CD1c-positive myeloid dendritic cell (primary cell): ENCODE results near the gene MTSS2.

ENCODE experiments used
- DNase-seq: peaks from one replicate; pipeline ENCODE4 v3.0.0-alpha.2; 2016; ENCODE audit errors: extremely low spot score

MTSS2 gene

DNA sequence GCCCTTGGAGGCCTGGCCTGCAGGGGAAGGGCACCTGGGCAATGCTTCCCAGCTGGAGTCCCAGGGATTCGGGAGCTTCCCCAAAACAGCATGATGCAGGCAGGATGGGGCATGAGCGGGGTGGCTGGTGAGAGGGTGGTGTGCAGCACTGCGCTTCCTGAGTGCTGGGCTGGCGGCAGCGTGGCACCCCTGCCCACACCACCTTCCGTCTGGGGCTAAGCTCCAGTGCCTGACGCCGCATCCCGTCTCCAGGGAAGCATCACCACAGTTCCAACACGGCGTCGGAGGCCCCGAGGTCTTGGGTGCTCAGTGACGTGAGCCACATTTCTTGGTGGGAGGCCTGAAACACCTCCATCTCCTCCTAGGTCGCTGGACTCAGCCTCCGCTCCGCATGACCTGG lies 13.8 kb upstream of the MTSS2 start:
- DNase-seq = no peak

DNA sequence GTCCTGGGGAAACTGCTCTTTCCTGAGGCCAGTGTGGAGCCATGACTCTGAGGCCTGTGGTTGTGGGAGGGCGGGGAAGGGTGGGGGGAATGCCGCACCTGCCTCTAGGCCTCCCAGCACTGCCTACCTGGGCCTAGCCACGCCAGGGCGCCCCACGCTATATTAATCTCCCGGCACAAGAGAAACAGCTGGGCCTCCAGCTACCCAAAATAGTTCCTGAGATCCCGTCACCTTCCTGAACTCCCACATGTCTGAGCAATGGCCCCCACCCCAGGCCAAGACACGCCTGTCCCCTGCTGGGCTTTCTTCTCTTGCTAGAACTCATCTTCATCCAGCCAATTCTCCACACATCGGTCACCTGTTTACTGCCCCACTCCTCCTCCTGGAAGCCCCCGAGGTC lies 13.0 kb upstream of the MTSS2 start:
- no peak for DNase-seq

DNA sequence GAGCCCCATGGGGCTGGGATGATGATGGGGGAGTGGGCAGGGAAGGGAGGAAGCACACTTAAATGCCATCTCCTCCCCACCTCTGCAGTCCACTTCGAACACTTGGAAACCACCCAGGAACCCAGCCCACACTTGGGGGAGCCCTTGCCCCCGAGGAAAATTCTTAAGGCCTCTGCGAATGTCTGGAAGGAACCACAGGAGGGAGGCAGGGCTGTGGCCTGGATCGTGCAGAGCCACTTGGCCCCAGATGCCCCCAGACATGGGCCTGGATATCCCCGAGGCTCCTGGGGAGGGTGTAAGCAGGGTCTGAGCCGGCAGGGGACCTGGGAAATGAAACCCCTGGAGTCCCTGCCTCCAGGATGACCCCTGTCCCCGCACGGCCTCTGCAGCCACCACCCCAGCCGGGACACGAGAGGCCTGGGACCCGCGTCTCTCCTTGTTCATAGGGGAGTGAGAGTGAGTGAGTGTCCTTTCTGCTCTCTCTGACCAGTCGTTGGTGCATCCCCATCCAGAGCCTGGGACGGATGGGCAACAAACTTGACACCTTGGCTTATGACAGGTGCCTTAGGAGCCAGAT lies 11.8 kb upstream of the MTSS2 start:
- DNase-seq = no peak

DNA sequence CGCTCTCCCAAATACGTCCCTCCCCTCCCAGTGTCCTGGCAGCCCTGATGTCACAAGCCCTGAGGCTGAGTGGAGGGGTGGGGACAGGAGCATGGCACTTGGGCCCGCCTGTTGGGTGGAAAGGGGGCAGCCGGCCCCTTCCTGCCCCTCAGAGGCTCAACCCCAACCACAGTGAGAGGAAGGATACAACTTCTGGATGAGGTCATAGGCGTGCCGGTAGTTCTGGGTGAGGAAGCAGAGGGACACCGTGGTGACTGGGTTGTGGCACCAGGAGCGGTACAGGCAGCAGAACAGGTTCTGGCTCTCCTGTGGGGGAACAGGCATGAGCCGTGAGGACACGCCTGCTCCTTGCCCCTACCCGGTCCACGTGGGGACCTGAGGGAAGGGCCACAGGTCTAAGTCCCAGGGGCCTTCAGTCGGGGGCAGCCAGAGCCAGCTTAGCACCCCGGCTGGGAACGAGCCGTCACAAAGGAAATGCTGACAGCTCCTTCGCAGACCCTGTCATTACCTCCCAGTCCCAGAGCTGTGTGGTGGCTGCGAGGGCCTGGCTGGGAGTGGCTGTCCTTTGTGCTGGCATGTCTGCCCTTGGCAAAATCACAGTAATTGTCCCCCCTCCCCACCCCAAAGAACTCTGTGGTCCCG lies 11.2 kb upstream of the MTSS2 start:
- no peak for DNase-seq

DNA sequence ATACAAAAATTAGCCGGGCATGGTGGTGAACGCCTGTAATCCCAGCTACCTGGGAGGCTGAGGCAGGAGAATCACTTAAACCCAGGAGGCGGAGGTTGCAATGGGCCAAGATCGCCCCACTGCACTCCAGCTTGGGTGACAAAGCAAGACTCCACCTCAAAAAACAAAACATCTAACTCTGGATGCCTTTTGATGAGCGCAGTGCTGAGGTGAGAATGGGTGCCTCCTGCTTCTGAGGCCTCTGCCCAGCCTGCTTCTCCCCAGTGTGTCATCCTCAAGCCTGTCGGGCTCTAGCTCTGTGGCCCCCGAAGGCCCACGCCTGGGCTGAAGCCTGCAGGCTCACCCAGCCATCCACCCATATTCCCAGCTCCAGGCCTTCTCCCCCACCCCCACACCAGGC lies 10.5 kb upstream of the MTSS2 start:
- DNase-seq = no peak

DNA sequence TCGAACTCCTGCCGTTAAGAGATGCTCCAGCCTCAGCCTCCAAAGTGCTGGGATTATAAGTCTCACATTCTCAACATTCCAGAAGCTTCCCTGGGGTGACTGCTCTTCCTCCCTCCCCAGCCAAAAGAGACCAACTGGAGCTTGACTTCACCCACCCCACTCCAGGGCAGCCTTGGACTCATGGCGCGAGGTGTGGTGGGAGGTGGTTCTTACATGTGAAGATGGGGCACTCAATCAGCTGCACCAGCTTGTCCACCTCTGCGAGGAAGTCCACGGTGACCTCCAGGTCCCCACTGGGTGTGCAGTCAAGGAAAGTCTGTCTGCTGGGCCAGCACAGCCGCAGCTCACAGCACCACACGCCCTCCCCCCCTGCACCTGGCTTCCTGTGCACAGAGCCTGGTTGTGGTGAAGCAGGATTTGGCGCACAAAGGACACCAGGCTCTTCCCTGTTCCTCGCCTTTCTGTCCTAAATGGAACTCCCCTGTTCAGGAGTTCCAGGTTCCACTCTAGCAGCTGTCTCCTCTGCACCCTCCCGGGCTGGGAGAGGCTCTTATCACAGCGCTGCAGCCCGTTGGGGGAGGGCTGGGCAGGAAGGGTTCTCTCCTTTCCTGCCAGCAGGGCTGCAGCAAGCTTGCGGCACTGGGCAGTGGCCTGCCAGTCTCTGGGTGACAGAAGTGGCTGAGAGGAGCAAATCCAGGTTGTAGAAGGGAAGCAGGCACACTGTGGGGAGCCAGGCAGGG lies 9.6 kb upstream of the MTSS2 start:
- no peak for DNase-seq

DNA sequence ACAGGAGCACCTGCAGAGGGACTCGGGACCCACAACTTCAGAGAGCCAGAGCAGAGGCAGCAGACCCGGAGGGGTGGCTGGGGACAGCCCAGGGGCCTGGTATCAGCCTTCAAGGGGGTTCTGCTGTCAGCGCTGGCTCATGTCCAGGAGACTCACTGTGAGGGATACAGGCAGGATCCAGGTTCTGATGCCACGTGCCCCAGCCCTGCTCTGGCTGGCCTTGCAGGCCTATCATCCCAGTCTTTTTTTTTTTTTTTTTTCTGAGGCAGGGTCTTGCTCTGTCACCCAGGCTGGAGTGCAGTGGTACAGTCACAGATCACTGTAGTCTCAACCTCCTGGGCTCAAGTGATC lies 9.0 kb upstream of the MTSS2 start:
- no peak for DNase-seq

DNA sequence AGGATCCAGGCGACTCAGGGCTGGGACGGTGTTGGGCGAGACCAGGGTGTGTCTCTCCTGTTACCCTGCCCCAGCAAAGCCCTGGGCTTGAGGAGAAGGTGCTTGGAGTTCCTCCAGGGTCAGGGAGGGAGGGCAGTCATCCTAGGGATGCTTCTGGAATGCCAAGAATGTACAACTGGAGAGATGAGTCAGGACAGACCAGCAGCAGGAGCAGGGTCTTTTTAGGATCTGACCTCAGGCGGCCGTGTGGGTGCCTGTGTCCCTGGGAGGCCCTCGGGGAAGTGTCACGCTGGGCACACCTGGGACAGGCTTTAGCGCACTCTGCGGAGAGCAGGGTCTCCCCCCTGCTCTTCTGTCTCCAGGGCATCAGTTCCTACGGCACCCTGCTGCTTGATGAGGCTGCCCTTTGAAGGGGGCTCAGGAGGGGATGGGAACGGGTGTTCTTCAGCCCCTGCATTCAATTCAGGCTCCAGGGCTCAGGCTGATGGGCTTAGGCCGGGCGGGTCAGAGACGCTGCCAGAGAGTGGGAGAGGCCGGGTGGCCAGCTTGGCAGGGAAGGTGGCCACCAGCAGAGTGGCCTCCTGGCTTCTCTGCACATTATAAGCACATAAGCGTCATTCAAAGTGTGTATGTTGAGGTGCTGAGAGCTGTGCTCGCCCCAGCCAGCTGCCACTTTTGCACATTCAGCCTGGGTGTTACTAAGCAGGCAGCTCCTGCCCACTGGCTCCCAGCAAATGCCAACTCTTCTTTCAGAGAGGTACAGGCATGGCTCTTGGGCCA lies 8.4 kb upstream of the MTSS2 start:
- DNase-seq = no peak

DNA sequence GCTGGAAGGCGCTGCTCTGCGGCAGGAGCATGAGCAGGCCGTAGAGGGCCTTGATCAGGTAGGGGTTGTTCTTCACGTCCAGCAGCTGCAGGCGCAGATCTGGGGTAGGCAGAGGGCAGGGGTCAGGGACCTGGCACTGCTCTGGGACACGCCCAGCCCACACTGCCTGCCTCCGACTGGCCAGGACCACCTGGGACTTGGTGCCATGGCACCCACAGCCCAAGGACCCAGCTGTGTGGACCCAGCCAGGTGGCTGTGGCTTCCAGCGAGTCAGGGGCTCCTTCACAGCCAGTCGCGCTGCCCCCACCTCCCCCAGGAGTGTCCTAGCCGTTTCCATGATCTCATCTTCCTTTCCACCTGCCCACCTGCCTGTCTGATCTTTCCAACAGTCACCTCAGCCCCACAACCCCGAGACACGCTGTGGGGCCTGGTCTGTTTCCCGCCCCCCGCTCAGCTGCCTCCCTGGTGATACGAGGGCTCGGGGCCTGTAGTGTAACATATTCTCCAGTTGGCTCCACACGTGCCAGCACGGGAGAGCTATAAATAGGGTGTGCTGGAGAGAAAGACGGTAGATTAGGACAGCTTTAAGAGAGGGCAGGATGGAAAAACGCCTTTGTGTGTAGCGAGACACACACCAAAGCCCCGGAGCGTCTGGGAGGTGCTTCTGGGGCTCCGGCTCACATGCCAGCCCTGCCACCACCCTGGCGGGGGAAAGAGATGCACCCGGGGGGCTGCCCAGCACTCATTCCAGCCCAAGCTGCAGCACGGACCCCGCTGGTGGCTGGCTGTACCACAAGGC lies 7.2 kb upstream of the MTSS2 start:
- no peak for DNase-seq

DNA sequence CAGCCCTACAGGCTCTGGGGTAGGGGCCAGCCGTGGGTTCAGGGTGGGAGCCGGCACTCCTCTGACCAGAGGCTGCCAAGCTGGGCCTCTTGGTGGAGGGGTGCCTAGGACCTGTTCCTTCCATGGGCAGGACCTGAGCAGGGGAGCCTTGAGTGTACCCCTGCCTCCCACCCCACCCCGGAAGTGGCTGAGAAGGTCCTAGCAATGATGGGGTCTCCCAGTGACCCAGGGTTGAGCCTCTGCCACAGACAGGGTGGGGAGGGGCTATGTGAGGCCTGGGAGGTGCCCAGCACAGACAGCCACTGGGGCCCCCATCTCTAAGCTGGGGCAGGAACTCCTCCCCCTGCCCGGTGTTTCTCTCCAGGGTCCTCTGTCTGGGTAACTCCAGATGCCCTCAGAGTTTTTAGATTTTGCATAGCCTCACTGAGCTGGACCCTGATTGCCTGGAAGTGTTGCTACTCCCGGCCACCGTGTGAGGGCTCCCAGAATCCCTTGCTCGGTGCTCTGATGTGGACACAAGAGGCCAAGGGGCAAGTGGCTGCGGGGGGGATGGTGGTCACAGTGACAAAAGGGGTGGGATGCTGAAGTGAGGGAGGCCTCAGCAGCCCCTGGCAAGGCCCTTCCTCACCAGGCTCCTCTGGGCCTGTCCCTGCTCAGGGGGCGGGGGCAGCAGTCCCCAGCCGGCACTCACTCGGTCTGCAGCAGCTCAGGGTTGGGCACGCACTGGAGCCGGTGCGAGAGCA lies 6.4 kb upstream of the MTSS2 start:
- DNase-seq = no peak

DNA sequence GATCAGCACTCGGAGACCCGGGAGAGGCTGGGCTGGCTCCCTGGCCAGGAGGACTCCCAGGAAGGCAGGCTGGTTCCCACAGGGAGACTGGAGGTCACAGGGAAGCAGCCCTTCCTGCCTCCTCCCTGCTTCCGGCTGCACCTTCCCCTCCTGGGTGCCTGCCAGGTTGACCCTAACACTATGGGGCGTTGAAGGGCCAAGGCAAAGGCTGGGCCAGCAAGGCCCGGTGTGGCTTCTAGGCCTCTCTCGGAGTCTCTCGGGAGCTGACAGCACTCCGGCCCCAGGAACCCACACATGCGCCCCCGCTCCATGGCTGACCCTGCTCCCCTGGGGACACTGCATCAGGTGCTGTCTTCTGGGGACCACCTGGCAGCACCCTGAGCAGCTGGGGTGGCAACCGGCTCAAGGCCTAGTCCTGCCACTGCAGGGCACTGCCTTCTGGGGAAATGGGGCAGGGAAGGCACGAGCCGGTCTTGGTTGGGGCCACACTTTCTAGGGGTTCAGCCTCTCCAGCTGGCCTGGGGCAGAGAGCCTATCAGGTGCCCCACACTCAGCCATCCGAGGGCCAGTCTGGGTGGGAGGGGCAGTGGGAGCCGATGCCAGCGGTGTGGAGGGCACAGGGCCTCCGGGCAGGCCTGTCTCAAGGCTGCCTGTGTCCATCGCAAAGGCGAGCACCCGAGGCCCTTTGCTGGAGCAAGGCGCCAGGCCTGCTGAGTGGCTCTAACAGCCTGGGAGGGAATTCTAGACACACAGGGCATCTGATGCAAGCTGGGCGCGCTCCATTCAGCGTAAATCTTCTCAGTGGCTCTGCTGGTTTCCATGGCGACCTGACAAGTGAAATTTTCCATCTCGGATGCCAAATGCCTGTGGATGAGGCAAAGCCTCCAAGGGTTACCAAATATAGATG lies 5.6 kb upstream of the MTSS2 start:
- DNase-seq = no peak

DNA sequence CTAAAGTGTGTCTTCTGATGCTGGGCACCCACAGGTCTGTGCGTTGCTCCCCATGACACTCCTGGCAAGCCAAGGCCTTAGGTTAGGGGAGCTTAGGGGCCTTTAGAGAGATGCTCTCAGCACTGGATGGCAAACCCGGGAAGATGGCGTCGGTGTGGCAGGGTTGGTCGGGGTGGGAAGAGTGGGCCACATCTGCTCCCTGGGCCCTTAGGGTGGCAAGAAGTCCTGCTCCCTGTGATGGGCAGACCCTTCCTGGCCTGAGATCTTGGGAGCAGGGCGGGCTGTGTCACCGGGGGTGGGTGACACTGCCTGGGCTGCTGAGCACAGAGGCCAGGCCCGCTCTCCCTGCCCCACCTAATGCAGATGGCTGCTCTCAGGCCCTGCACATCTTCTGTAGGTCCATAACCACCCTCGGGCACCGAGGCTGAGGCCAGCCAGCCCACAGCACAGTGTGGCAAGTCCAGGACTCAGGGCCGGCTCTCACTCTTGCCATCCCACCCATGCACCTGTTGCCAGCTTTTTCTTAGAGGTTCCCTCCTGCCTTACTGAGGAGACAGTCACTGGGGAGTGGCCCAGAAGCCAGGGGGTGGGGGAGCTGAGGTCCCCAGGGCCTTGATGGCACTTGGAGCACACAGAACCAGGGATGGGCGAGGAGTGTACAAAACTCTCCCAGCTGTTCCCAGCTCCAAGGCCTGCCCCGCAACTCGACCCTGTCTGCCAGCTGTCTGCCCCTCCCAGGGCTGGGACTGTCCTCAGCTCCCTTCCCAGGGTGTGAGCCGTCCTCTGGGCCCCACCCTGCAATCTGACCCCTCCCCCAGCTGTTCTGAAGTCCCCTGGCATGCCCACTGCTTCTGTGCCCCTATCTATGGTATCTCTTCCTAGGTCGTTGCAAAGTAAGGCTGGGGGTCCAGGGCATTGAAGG lies 4.4 kb upstream of the MTSS2 start:
- no peak for DNase-seq

DNA sequence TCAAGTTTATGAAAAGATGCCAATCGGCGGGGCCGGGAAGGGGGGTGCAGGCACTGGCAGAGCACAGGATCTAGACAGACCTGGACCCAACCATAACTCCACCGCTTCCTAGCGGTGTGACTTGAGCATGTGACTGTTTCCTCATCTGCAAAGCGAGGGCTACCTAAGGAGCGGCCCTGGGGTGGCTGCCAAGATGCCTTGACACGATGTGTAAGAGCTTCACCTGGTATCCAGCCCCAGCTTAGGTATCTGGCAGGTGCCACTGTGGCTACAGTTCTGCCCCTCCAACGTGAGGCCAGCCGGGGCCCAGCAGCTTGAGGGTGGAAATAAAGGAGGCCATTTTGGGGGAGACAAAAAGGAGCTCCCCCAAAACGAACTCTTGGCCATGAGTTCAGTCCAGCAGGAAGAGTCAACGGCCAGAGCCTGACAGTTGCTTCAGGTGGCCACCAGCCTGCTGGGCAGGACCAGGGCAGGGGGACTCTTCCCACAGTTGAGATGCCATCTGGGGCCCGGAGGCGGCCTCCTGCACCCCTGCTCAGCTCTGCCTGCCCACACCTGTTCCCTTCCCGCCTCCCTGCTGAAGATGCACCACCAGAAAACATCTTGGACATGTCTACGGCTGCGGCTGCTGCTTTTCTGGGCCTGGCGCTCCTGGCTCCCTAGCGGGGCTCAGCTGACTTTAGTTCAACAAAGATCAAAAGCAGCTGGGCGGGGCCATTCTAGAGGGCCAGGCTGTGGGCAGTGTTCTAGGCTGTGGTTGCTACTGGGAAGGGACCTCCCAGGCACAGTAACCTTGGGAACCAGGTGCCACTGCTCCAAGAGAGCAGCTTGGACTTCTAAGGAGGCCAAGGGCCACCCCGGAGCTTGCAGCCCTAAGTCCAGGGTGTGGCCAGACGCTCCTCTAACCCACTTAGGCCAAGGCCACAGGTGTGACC lies 3.4 kb upstream of the MTSS2 start:
- DNase-seq = no peak

DNA sequence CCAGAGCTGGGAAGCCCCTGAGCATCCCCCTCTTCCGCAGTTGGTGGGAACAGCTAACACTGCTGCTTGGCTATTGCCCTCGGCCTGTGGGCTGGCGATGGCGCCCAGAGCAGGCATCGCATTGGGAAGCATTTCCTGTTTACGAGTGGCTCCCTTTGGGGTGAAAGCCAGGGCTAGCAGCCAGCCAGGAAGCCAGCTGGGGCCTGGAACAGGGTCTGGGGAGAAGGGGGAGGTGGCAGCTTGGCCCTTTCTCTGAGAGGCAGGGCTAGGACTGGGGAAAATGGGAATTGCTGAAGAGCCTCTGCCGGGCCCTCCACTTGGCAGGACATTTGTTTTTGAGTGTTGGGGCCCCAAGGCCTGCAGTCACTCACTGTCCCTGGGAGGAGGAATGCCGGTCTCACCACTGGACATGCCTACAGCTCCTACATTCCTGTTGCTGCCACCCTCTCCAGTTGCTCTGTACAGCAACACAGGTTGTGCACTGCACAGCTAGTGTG lies 2.4 kb upstream of the MTSS2 start:
- DNase-seq = no peak

DNA sequence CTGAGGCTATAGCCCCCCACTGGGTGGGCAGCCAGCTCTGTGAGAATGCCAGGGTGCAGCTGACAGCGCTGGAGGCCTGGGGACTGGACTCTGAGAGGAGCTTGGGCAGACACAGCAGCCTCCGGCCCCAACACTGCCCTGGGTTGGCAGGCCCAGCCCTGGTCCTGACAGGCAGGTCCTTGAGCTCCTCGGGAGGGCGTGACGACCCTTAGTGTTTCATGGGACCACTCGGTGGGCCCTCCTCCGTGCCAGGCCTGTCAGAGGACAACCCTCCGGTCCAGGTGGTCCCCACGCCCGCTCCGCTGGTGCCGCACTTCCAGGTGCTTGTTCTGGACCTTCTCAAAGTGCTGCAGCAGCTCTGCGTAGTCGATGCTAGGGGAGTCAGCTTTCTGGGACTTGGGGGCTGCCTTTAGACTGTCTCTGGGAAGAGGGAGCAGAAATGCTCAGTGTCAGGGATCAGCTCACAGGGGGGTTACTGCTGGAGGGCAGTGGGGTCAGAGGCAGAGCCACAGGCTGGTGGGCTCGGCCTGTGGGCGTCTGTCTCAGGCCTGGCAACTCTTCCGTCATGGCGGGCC lies 1.9 kb upstream of the MTSS2 start:
- no peak for DNase-seq

DNA sequence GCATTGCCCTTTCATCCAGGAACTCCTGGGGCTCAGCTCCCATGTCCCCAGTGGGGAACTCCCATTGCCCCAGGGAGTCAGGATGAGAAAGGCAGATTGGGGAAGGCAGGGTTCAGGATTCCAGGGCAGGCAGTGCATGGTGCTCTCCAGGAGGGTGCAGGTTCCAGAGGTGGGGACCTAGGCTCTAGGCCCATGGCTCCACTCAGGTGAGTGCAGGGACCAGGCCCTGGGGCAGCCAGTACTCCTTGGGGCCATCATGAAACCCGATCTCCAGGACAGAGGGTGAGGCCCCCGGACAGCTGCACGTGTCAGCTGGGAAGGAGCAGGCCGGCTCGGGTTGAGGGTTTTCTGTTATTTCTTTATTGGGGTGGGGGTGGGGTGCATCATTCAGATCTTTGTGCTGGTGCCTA lies 1.3 kb upstream of the MTSS2 start:
- no peak for DNase-seq

DNA sequence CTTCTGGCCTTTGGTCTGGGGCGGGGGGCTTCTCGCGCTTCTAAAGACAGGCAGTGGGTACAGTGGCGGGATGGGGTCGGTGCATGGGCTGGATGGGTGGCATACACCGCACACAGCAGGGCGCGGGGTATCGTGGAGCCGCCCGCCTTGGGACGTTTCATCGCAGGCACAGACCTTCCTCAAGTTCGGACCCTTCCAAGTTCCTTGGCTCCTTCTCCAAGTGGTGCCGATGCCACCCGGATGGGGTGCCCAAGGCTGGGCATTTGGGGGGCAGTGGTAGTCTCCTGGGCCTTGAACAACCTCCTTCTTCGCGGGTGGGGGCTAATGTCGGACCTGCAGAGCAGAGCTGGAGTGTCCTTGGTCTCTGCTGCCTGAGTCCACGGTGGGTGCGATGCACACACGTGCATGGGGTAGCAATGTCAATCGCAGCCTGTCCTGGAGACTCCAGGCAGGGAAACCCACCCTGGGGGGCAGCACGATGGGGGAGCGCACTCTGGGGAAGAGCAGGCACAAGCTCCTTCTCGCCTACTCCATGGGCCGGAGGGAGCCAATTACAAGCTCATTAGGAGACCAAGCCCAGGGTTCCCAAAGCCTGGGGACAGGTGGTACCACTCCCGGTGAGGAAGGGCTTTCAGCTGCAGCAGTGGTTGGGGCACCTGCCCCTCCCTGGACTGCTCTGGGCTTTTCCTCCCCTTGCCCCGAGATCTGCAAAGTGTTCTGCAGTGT lies 686 bp upstream of the MTSS2 start:
- no peak for DNase-seq
